ENCODE results near the gene LCK.

The LCK gene

DNA sequence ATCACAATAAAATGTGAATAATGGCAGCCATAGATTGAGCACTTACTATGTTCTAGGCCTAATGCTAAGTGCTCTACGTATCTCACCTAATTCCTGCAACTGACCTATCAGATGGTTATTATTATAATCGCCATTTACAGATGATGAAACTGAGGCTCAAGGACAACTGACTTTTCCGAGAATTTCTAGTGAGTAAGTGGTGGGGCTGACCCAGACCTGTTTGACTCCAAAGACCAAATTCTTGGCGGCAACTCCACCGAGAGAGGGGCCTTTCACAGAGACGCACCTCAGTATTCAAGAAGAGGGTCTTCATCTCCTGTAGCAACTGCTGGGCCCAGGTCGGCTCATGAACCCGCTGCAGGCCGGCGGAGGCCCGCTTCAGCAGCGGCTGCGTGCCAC lies 29.5 kb upstream of the LCK start:
- Histone ChIP-seq H3K9ac (ENCODE audit: low read length) (peak overlapping the region; percentile 91; the same call in 1 of the 2 replicates), H4K20me1 (ENCODE audit: insufficient read depth, low read length) (no peaks in the 10 kb centered on the region), H3K9me3 (replicated peaks; ENCODE audit: insufficient read depth, low read length) (no peaks in the 10 kb centered on the region), H3K9me2 (replicated peaks; ENCODE audit: insufficient read depth, low read length) (no peaks in the 10 kb centered on the region), H3K4me3 (ENCODE audit: low read length) (peak overlapping the region; percentile 77), H3K27ac (ENCODE audit: low read length) (no peak overlapping the region), H3F3A (ENCODE audit: insufficient read depth, low read length) (no peaks in the 10 kb centered on the region), H3K36me3 (replicated peaks; ENCODE audit: insufficient read depth, low read length) (0 out of 2 replicates have a peak, but pooled peaks cover 3% of the 10 kb centered on the region), H3K4me2 (ENCODE audit: low read depth, low read length) (peak overlapping the region; percentile 84), H3K4me1 (ENCODE audit: low read length) (peaks cover 5% of the 10 kb centered on the region; the same call in 1 of the 2 replicates), H3K79me2 (ENCODE audit: low read length) (peaks cover 39% of the 10 kb centered on the region), H3K27me3 (replicated peaks; ENCODE audit: insufficient read depth, low read length) (no peaks in the 10 kb centered on the region), H2AFZ (ENCODE audit: low read length) (peak overlapping the region; percentile 60; the same call in 1 of the 2 replicates)
- TF ChIP-seq EZH2 (optimal IDR thresholded peaks at IDR 0.05; ENCODE audit: low read depth, low read length) (no peak), EZH2phosphoT487 (IDR thresholded peaks at IDR 0.05; ENCODE audit: low read length) (no peak)
- TF ChIP-seq, protein P1, sequence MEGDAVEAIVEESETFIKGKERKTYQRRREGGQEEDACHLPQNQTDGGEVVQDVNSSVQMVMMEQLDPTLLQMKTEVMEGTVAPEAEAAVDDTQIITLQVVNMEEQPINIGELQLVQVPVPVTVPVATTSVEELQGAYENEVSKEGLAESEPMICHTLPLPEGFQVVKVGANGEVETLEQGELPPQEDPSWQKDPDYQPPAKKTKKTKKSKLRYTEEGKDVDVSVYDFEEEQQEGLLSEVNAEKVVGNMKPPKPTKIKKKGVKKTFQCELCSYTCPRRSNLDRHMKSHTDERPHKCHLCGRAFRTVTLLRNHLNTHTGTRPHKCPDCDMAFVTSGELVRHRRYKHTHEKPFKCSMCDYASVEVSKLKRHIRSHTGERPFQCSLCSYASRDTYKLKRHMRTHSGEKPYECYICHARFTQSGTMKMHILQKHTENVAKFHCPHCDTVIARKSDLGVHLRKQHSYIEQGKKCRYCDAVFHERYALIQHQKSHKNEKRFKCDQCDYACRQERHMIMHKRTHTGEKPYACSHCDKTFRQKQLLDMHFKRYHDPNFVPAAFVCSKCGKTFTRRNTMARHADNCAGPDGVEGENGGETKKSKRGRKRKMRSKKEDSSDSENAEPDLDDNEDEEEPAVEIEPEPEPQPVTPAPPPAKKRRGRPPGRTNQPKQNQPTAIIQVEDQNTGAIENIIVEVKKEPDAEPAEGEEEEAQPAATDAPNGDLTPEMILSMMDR (IDR thresholded peaks at IDR 0.05; ENCODE audit: low read length): no peak
- DNase-seq: no peak

DNA sequence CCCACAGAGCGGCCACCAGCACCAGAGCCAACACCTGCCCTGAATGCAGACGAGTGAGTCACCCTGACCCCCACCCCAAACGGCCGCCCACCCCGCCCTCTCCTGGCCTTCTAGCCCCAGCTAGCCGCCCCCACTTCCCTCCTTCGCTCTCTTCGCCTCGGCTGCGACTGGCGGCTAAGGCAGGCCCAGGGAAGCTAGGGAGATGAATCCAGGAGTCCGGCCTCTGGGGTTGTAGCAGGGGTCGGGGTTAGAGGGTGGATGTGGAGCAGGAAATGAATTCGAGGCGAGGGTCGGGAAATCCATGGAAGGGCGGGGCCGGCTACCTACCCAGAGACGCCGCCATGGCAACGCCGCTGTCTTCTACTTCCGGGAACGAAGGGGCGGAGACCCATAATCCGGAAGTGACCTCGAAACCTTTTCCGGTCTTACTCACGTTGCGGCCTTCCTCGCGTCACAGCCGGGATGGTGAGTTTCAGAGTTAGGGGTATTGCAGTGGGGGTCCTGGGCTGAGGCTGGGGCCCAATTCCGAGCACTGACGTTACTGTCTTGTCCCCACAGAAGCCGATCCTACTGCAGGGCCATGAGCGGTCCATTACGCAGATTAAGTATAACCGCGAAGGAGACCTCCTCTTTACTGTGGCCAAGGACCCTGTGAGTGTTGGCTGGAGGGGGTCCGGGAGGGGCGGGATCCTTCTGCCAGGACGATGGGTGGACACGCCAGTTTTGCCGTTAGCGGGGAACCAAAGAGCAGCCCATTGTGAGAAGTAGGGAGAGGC lies 28.9 kb upstream of the LCK start, which contains the start of the genes EIF3I and TMEM234:
TSS of gene EIF3I (plus strand) at position 428 of the 776 bp plus-strand sequence. CDS start at position 463, 35 bp downstream.
TSS of gene TMEM234 (minus strand) at position 374 of the 776 bp plus-strand sequence. CDS start at position 343, 31 bp downstream.
- Histone ChIP-seq H3K4me3 (ENCODE audit: low read length) (peak within 1 kb of the TSS; percentile 77), H3K4me1 (ENCODE audit: low read length) (peaks cover 5% of the 10 kb centered on the region; the same call in 1 of the 2 replicates), H3K4me2 (ENCODE audit: low read depth, low read length) (peak within 1 kb of the TSS; percentile 84), H3K9me2 (replicated peaks; ENCODE audit: insufficient read depth, low read length) (no peaks in the 10 kb centered on the region), H3K79me2 (ENCODE audit: low read length) (peaks cover 39% of the 10 kb centered on the region), H3K27me3 (replicated peaks; ENCODE audit: insufficient read depth, low read length) (no peaks in the 10 kb centered on the region), H2AFZ (ENCODE audit: low read length) (peak within 1 kb of the TSS; percentile 60), H3K9ac (ENCODE audit: low read length) (peak within 1 kb of the TSS; percentile 91), H3K27ac (ENCODE audit: low read length) (peak within 1 kb of the TSS; percentile 34; the same call in 1 of the 2 replicates), H4K20me1 (ENCODE audit: insufficient read depth, low read length) (no peaks in the 10 kb centered on the region), H3F3A (ENCODE audit: insufficient read depth, low read length) (no peaks in the 10 kb centered on the region), H3K36me3 (replicated peaks; ENCODE audit: insufficient read depth, low read length) (0 out of 2 replicates have a peak, but pooled peaks cover 3% of the 10 kb centered on the region), H3K9me3 (replicated peaks; ENCODE audit: insufficient read depth, low read length) (no peaks in the 10 kb centered on the region)
- DNase-seq: peak; percentile 93
- TF ChIP-seq EZH2 (optimal IDR thresholded peaks at IDR 0.05; ENCODE audit: low read depth, low read length) (no peak), EZH2phosphoT487 (IDR thresholded peaks at IDR 0.05; ENCODE audit: low read length) (no peak)
- TF ChIP-seq, protein P1 (IDR thresholded peaks at IDR 0.05; ENCODE audit: low read length): no peak

DNA sequence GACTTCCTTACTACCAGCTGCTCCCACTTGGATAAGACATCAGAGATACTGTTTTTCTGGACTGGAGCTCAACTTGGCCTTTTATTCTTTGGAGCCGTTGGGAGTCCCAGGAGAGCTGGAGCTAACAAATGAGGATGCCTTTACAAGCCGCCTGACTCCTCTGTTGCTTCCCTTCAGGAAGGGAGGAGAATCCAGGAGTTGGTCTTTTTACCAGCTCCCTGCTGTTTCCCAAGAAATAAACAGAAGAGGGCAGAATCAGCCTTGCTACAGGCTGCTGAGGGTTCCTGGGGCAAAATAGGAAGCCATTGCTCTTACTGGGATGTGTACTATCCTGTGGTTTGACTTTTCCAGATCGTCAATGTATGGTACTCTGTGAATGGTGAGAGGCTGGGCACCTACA lies 27.4 kb upstream of the LCK start:
- peaks cover 7% of the 10 kb centered on the region; the same call in 1 of the 2 replicates for H3K36me3 ChIP-seq (replicated peaks; ENCODE audit: insufficient read depth, low read length)

More for the DNA sequence above, 27.4 kb upstream of the LCK start:
- Histone ChIP-seq H3F3A (ENCODE audit: insufficient read depth, low read length) (no peaks in the 10 kb centered on the region), H3K4me3 (ENCODE audit: low read length) (no peak overlapping the region), H2AFZ (ENCODE audit: low read length) (no peak overlapping the region), H3K27ac (ENCODE audit: low read length) (no peak overlapping the region), H3K79me2 (ENCODE audit: low read length) (peaks cover 39% of the 10 kb centered on the region), H3K4me2 (ENCODE audit: low read depth, low read length) (peak overlapping the region; percentile 84; the same call in 1 of the 2 replicates), H3K9ac (ENCODE audit: low read length) (no peak overlapping the region), H3K9me3 (replicated peaks; ENCODE audit: insufficient read depth, low read length) (no peaks in the 10 kb centered on the region), H4K20me1 (ENCODE audit: insufficient read depth, low read length) (no peaks in the 10 kb centered on the region), H3K4me1 (ENCODE audit: low read length) (peaks cover 5% of the 10 kb centered on the region; the same call in 1 of the 2 replicates), H3K27me3 (replicated peaks; ENCODE audit: insufficient read depth, low read length) (no peaks in the 10 kb centered on the region), H3K9me2 (replicated peaks; ENCODE audit: insufficient read depth, low read length) (no peaks in the 10 kb centered on the region)
- TF ChIP-seq EZH2 (optimal IDR thresholded peaks at IDR 0.05; ENCODE audit: low read depth, low read length): no peak
- TF ChIP-seq EZH2phosphoT487 (IDR thresholded peaks at IDR 0.05; ENCODE audit: low read length): no peak
- TF ChIP-seq, protein P1 (IDR thresholded peaks at IDR 0.05; ENCODE audit: low read length): no peak
- no peak for DNase-seq

All from MM.1S (cell line).